Mesendoderm (in vitro differentiated cells): ENCODE data around the gene TGFBI.

Experiments
- DNase-seq: peaks from one replicate; pipeline ENCODE4 v3.0.0; 2013
- H2AK5ac ChIP-seq: 2 replicates; pipeline ENCODE4 v1.6.1; 2013; ENCODE audit warnings: low read length, inconsistent platforms
- H2BK120ac ChIP-seq: 2 replicates; pipeline ENCODE4 v1.6.1; 2013; ENCODE audit warnings: low read depth, mild to moderate bottlenecking, low read length, moderate library complexity, mixed read lengths
- H2BK15ac ChIP-seq: replicated peaks from 2 replicates; pipeline ENCODE4 v1.6.1; 2013; ENCODE audit warnings: low read depth, mild to moderate bottlenecking, moderate library complexity
- H2BK5ac ChIP-seq: 2 replicates; pipeline ENCODE4 v1.6.1; 2013; ENCODE audit warnings: low read length, inconsistent platforms
- H3K18ac ChIP-seq: 2 replicates; pipeline ENCODE4 v1.6.1; 2013; ENCODE audit warnings: mild to moderate bottlenecking, low read length, mixed read lengths
- H3K23ac ChIP-seq: one replicate; pipeline ENCODE4 v1.6.1; 2013; ENCODE audit warnings: low read length
- H3K27ac ChIP-seq: 2 replicates; pipeline ENCODE4 v1.5.1; 2013; ENCODE audit warnings: low read depth, mild to moderate bottlenecking, inconsistent platforms, low read length, moderate library complexity
- H3K27me3 ChIP-seq: 2 replicates; pipeline ENCODE4 v1.6.1; 2013; ENCODE audit warnings: low read length, control low read depth, mild to moderate bottlenecking, inconsistent platforms; ENCODE audit not compliant: insufficient read depth, poor library complexity
- H3K36me3 ChIP-seq: 2 replicates; pipeline ENCODE4 v1.6.1; 2013; ENCODE audit warnings: low read length, inconsistent platforms; ENCODE audit not compliant: control insufficient read depth, insufficient read depth
- H3K4ac ChIP-seq: one replicate; pipeline ENCODE4 v1.6.1; 2013; ENCODE audit warnings: low read depth, mild to moderate bottlenecking, low read length, moderate library complexity
- H3K4me1 ChIP-seq: 2 replicates; pipeline ENCODE4 v1.6.1; 2013; ENCODE audit warnings: low read depth, low read length, inconsistent platforms; ENCODE audit not compliant: control insufficient read depth
- H3K4me2 ChIP-seq: 2 replicates; pipeline ENCODE4 v1.6.1; 2013; ENCODE audit warnings: low read length
- H3K4me3 ChIP-seq: 2 replicates; pipeline ENCODE4 v1.5.1; 2013; ENCODE audit warnings: mild to moderate bottlenecking, low read length
- H3K56ac ChIP-seq: one replicate; pipeline ENCODE4 v1.6.1; 2013; ENCODE audit warnings: low read length
- H3K79me1 ChIP-seq: 2 replicates; pipeline ENCODE4 v1.6.1; 2013; ENCODE audit warnings: low read length, inconsistent platforms
- H3K79me2 ChIP-seq: 2 replicates; pipeline ENCODE4 v1.6.1; 2013; ENCODE audit warnings: mild to moderate bottlenecking, low read length; ENCODE audit not compliant: control insufficient read depth, insufficient read depth
- H3K9ac ChIP-seq: 2 replicates; pipeline ENCODE4 v1.6.1; 2013; ENCODE audit warnings: low read length, inconsistent platforms
- H4K5ac ChIP-seq: one replicate; pipeline ENCODE4 v1.6.1; 2013; ENCODE audit warnings: low read length
- H4K8ac ChIP-seq: one replicate; pipeline ENCODE4 v1.6.1; 2013; ENCODE audit warnings: low read depth, mild to moderate bottlenecking, control low read depth, low read length, moderate library complexity
- WGBS: extraction: QIAGEN DNeasy Blood & Tissue Kit; methylation state at CpG from one replicate; pipeline ENCODE4 v1.1.7; 2013; ENCODE audit warnings: low lambda C conversion rate, missing lambda C conversion rate; ENCODE audit not compliant: insufficient coverage; ENCODE audit errors: extremely low coverage; 5-methylcytosine and 5-hydroxymethylcytosine counted together

Gene TGFBI

DNA sequence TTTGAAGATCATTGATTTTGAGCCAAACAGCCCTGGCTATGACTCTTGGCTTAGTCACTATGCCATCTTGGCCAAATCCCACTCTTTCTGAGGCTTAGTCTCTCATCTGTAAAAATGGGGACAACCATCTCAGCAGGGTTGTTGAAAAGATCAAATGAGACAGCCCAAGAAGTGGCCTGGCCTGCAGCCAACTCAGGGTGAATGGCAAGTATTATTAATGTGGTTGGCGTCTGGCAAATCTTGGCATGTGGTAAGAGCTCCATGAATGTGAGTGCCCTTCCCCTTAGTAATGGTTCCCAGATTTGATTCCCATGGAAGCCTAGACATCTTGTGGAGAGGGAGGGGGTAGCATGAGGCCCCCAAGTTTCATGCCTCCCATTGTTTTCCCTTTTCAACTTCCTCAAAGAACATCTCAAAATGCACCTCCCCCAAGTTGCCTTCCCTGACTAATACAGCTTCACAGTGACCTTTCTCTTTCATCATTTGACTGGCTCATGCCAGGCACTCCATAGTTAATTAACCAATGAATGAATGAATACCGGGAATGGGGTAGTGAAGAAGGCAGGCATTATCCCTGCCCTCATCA, 11.8 kb upstream of the TGFBI start:
- Histone ChIP-seq H2BK5ac (no peak overlapping the region), H3K27me3 (no peaks in the 10 kb centered on the region), H2BK15ac (no peak overlapping the region), H3K79me2 (no peaks in the 10 kb centered on the region), H3K23ac (no peak overlapping the region), H4K5ac (no peak overlapping the region), H4K8ac (no peak overlapping the region), H2BK120ac (no peak overlapping the region), H3K4me2 (no peak overlapping the region), H3K18ac (no peak overlapping the region), H3K9ac (no peak overlapping the region), H3K27ac (no peak overlapping the region), H2AK5ac (no peak overlapping the region), H3K4me1 (no peaks in the 10 kb centered on the region), H3K79me1 (no peaks in the 10 kb centered on the region), H3K56ac (no peak overlapping the region), H3K4ac (no peak overlapping the region), H3K36me3 (no peaks in the 10 kb centered on the region), H3K4me3 (no peak overlapping the region)
- DNase-seq = no peak
- no CpG with 5 or more reads among the region's 2 CpGs for WGBS

DNA sequence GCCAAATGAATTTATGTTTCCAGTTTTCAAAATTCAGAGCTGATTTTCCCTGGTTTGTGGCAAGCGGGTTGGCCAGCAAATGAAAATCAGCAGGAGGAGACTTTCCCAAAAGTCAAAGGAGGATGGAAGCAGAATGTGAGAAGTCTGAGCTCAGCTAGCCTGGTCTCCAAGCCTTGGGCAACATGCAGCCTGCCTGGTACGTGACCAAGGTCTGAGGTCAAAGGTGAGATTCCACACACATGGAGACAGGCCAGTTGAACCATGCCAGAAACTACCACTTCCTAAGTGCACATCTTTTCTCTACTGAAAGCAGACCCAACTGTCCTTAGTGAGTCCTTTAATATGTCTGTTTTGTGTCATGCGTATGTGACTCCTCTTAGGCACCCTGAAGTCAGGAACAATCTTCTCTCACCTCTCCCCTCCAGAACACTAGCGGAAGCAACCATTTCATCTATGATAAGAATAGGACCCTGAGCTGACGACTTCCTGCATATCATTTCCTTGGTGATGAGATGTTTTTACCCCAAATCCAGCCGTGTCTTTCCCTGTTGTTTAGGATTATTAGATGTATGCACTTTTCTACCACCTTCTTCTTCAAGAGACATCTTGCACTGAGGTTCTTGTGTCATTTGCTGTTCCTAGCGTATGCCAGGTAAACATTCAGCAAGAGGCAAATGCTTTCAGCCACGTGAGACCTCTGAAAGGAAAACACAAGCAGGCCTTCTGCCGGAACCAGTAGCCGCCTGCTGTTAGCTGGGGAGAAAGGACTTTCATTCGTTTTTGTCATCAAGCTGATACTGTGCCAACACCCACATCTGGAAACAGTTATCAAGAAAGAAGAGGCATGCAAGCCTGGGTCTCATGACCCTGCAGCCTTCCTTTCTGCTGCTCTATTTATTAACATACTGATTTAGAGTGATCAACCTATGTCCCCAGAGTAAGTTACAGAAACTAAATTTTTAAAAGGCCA, 9.7 kb upstream of the TGFBI start:
- Histone ChIP-seq H3K27ac (no peak overlapping the region), H3K4me1 (no peaks in the 10 kb centered on the region)

GRCh38 chr5:136020001-136020382, 8.8 kb upstream of the TGFBI start:
- Histone ChIP-seq H3K4me3 (no peak overlapping the region), H3K27me3 (no peaks in the 10 kb centered on the region), H2BK15ac (no peak overlapping the region), H3K4ac (no peak overlapping the region), H2BK120ac (no peak overlapping the region), H2AK5ac (no peak overlapping the region), H3K56ac (no peak overlapping the region), H3K23ac (no peak overlapping the region), H3K9ac (no peak overlapping the region), H4K5ac (peak overlapping the region; percentile 12), H2BK5ac (no peak overlapping the region), H3K79me2 (no peaks in the 10 kb centered on the region), H4K8ac (no peak overlapping the region), H3K4me1 (no peaks in the 10 kb centered on the region), H3K18ac (no peak overlapping the region), H3K4me2 (no peak overlapping the region), H3K27ac (no peak overlapping the region), H3K79me1 (no peaks in the 10 kb centered on the region), H3K36me3 (no peaks in the 10 kb centered on the region)
- no peak for DNase-seq
- WGBS = no CpG with 5 or more reads among the region's 2 CpGs

More for the DNA sequence above, 9.7 kb upstream of the TGFBI start:
- H3K36me3 ChIP-seq = no peaks in the 10 kb centered on the region
- no peaks in the 10 kb centered on the region for H3K27me3 ChIP-seq
- WGBS = no CpG with 5 or more reads among the region's 11 CpGs
- no peak overlapping the region for H2AK5ac ChIP-seq
- H3K9ac ChIP-seq = no peak overlapping the region
- no peak for DNase-seq
- H3K4me2 ChIP-seq = no peak overlapping the region
- no peaks in the 10 kb centered on the region for H3K79me2 ChIP-seq
- no peak overlapping the region for H4K5ac ChIP-seq
- H2BK5ac ChIP-seq = no peak overlapping the region
- no peak overlapping the region for H3K56ac ChIP-seq
- no peak overlapping the region for H2BK15ac ChIP-seq
- H3K79me1 ChIP-seq = no peaks in the 10 kb centered on the region
- no peak overlapping the region for H2BK120ac ChIP-seq
- no peak overlapping the region for H3K4ac ChIP-seq
- H4K8ac ChIP-seq = no peak overlapping the region
- no peak overlapping the region for H3K18ac ChIP-seq
- no peak overlapping the region for H3K23ac ChIP-seq
- H3K4me3 ChIP-seq = no peak overlapping the region

GRCh38 chr5:136020383-136021015, 8.3 kb upstream of the TGFBI start:
- Histone ChIP-seq H4K8ac (no peak overlapping the region), H2BK5ac (no peak overlapping the region), H2BK120ac (no peak overlapping the region), H2BK15ac (no peak overlapping the region), H3K4ac (no peak overlapping the region), H3K27ac (no peak overlapping the region), H3K56ac (no peak overlapping the region), H3K23ac (no peak overlapping the region), H3K4me2 (no peak overlapping the region), H3K4me3 (no peak overlapping the region), H3K27me3 (no peaks in the 10 kb centered on the region), H2AK5ac (no peak overlapping the region), H3K79me1 (no peaks in the 10 kb centered on the region), H4K5ac (no peak overlapping the region), H3K4me1 (no peaks in the 10 kb centered on the region), H3K18ac (no peak overlapping the region), H3K36me3 (no peaks in the 10 kb centered on the region), H3K79me2 (no peaks in the 10 kb centered on the region), H3K9ac (no peak overlapping the region)
- WGBS = no CpG with 5 or more reads among the region's 10 CpGs
- DNase-seq = no peak

DNA sequence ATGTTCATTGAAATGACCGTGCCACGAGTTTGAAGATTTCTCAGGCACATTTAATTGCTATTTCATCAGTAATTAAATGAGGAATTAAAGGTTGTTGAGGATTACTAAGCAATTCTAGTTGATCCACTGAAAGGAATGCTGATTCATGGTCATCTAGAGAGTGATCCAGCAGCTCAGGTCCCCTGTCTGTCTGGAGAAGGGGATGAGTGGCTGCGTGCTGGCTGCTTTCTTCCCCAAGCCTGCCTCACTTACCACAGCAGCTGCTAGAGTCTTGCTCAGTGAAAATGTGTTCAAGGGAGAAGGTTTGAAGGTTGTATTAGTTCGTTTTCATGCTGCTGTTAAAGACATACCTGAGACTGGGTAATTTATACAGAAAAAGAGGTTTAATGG, 7.8 kb upstream of the TGFBI start:
- Histone ChIP-seq H3K79me2 (no peaks in the 10 kb centered on the region), H3K4me3 (no peak overlapping the region), H3K27ac (no peak overlapping the region), H2AK5ac (no peak overlapping the region), H2BK120ac (no peak overlapping the region), H3K56ac (no peak overlapping the region), H3K4me2 (no peak overlapping the region), H2BK15ac (no peak overlapping the region), H3K23ac (no peak overlapping the region), H4K8ac (no peak overlapping the region), H3K27me3 (no peaks in the 10 kb centered on the region), H3K9ac (no peak overlapping the region), H4K5ac (no peak overlapping the region), H3K4ac (no peak overlapping the region), H3K79me1 (no peaks in the 10 kb centered on the region), H3K4me1 (no peaks in the 10 kb centered on the region), H3K18ac (no peak overlapping the region), H3K36me3 (no peaks in the 10 kb centered on the region), H2BK5ac (no peak overlapping the region)
- DNase-seq = no peak
- no CpG with 5 or more reads among the region's 4 CpGs for WGBS
